Fibroblast of skin of back (primary cell): ENCODE results near the gene ALLC.

ENCODE experiments used
- DNase-seq: peaks from one replicate; pipeline ENCODE4 v3.0.0-alpha.2; 2013

ALLC gene

GRCh38 chr2:3725458-3726250 lies 67.7 kb downstream of the ALLC start:
- DNase-seq = no peak

- no peak for DNase-seq
Observed at GRCh38 chr2:3726511-3726910, 68.5 kb downstream of the ALLC start.

- DNase-seq = peak; percentile 11
Observed at GRCh38 chr2:3727397-3728045, 69.5 kb downstream of the ALLC start.

GRCh38 chr2:3728104-3729054 lies 70.4 kb downstream of the ALLC start:
- peak; percentile 63 for DNase-seq

- no peak for DNase-seq
Observed at GRCh38 chr2:3729055-3729448, 71.1 kb downstream of the ALLC start.

GRCh38 chr2:3729786-3730185 lies 71.8 kb downstream of the ALLC start:
- DNase-seq = no peak

- DNase-seq = peak; percentile 80
Observed at GRCh38 chr2:3730646-3731045, 72.6 kb downstream of the ALLC start.

- DNase-seq = no peak
Observed at GRCh38 chr2:3731829-3732228, 73.8 kb downstream of the ALLC start.

- DNase-seq = no peak
Observed at GRCh38 chr2:3736112-3736511, 78.1 kb downstream of the ALLC start.

GRCh38 chr2:3737128-3737527 lies 79.1 kb downstream of the ALLC start:
- DNase-seq = no peak

GRCh38 chr2:3738454-3738853 lies 80.5 kb downstream of the ALLC start:
- DNase-seq = peak; percentile 55

- no peak for DNase-seq
Observed at GRCh38 chr2:3739313-3739712, 81.3 kb downstream of the ALLC start.

- no peak for DNase-seq
Observed at GRCh38 chr2:3741396-3741795, 83.4 kb downstream of the ALLC start.

- no peak for DNase-seq
Observed at GRCh38 chr2:3741867-3742602, 84.0 kb downstream of the ALLC start.

GRCh38 chr2:3742743-3743508 lies 84.9 kb downstream of the ALLC start:
- no peak for DNase-seq

GRCh38 chr2:3743951-3744555 lies 86.1 kb downstream of the ALLC start:
- no peak for DNase-seq

GRCh38 chr2:3745920-3746319 lies 87.9 kb downstream of the ALLC start:
- DNase-seq = no peak

- no peak for DNase-seq
Observed at GRCh38 chr2:3747032-3747654, 89.1 kb downstream of the ALLC start.

GRCh38 chr2:3747826-3748225 lies 89.8 kb downstream of the ALLC start:
- DNase-seq = no peak

- no peak for DNase-seq
Observed at GRCh38 chr2:3749201-3749600, 91.2 kb downstream of the ALLC start.

- no peak for DNase-seq
Observed at GRCh38 chr2:3751251-3751650, 93.3 kb downstream of the ALLC start.
